Measurements from ENCODE around the gene RUSC2. TPM values are rescaled to one million over a fixed set of nuclear protein-coding genes. Genes with fewer than 3 reads are reported as not detected.

The RUSC2 gene
- total and polyA plus RNA-seq, 2 donors (not counting 1 experiment from before 2014, with no cell fraction given), result 0.27 to 0.76 TPM

DNA sequence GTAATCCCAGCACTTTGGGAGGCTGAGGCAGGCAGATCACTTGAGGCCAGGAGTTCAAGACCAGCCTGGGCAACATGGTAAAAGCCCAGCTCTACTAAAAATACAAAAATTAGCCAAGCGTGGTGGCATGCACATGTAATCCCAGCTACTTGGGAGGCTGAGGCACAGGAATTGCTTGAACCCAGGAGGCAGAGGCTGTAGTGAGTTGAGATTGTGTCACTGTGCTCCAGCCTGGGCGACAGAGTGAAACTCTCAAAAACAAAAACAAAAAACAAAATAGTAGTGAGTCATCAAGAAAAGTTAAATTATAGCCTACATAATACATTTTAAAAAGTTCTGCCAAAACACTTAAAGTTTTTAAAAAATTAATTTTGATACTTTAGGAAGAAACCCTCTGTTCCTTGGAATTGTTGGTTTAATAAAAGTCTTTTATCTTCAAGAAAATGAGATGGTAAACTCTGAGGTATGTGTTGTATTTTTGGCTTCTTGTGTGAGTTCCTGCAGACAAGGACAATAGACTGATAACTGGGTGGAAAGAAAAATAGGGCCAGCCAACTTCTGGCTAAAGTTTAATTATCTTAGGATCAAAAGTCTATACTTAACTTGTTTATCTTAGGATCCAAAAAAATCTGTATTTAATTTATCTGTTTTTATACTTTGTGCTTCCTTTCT, 9.3 kb downstream of the RUSC2 start:
- Histone ChIP-seq H2AFZ (ENCODE audit: insufficient read depth, low read depth, low read length, poor library complexity, severe bottlenecking) (no peak overlapping the region), H3K4me2 (replicated peaks; ENCODE audit: low read depth, low read length, poor library complexity, severe bottlenecking) (no peak overlapping the region), H3K9me3 (ENCODE audit: control extremely low read depth in 1 of 3, control insufficient read depth in 2 of 3, insufficient read depth in 1 of 3, low read length in 2 of 3) (peaks cover 0 to 2% (median 0%) of the 10 kb centered on the region in 3 donors), H3K79me2 (ENCODE audit: control insufficient read depth, insufficient read depth, low read length) (no peaks in the 10 kb centered on the region), H3K4me1 (ENCODE audit: control insufficient read depth in 2 of 2, insufficient read depth in 2 of 2, low read length in 2 of 2) (no peaks in the 10 kb centered on the region), H3K4me3 (ENCODE audit: control extremely low read depth in 1 of 5, extremely low read depth in 1 of 5, insufficient read depth in 1 of 5, low read depth in 2 of 5, low read length in 4 of 5) (no peak overlapping the region), H3K36me3 (replicated peaks in 1 of 2; ENCODE audit: control extremely low read depth in 1 of 2, control insufficient read depth in 1 of 2, extremely low read depth in 1 of 2, insufficient read depth in 2 of 2, low read length in 1 of 2) (no peaks in the 10 kb centered on the region), H3K27me3 (replicated peaks in 1 of 4; ENCODE audit: control extremely low read depth in 1 of 4, control insufficient read depth in 3 of 4, insufficient read depth in 4 of 4, low read length in 3 of 4) (peaks cover 0 to 4% (median 0%) of the 10 kb centered on the region in 4 experiments), H3K27ac (ENCODE audit: low read length in 2 of 2) (no peak overlapping the region), H4K20me1 (ENCODE audit: control insufficient read depth, insufficient read depth, low read length, poor library complexity, severe bottlenecking) (no peaks in the 10 kb centered on the region), H3K9ac (ENCODE audit: low read length) (no peak overlapping the region)
- WGBS (ENCODE audit: insufficient coverage), result 100% methylated on average over 1 of the region's 2 CpGs
- peaks cover 2% of the 10 kb centered on the region for H3K4me1 Mint-ChIP-seq
- no peaks in the 10 kb centered on the region for H3K9me3 Mint-ChIP-seq (ENCODE audit: insufficient read depth)
- ChIA-PET POLR2A (no interaction called here), CTCF (no interaction called here)
- TF ChIP-seq, protein P1, sequence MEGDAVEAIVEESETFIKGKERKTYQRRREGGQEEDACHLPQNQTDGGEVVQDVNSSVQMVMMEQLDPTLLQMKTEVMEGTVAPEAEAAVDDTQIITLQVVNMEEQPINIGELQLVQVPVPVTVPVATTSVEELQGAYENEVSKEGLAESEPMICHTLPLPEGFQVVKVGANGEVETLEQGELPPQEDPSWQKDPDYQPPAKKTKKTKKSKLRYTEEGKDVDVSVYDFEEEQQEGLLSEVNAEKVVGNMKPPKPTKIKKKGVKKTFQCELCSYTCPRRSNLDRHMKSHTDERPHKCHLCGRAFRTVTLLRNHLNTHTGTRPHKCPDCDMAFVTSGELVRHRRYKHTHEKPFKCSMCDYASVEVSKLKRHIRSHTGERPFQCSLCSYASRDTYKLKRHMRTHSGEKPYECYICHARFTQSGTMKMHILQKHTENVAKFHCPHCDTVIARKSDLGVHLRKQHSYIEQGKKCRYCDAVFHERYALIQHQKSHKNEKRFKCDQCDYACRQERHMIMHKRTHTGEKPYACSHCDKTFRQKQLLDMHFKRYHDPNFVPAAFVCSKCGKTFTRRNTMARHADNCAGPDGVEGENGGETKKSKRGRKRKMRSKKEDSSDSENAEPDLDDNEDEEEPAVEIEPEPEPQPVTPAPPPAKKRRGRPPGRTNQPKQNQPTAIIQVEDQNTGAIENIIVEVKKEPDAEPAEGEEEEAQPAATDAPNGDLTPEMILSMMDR (IDR thresholded peaks at IDR 0.05), result no peak
- no peak for TF ChIP-seq EZH2 (IDR thresholded peaks at IDR 0.05; ENCODE audit: borderline replicate concordance, insufficient read depth, low read depth, low read length, poor library complexity, severe bottlenecking)
- ATAC-seq (ENCODE audit: low read depth) (no peak), DNase-seq (no peak)
- H3K27me3 Mint-ChIP-seq, result peaks cover 18% of the 10 kb centered on the region
- intact Hi-C loops (cut with micrococcal nuclease), result no loop called here
- no peak overlapping the region for H3K27ac Mint-ChIP-seq
- no peak overlapping the region for H3K4me3 Mint-ChIP-seq

DNA sequence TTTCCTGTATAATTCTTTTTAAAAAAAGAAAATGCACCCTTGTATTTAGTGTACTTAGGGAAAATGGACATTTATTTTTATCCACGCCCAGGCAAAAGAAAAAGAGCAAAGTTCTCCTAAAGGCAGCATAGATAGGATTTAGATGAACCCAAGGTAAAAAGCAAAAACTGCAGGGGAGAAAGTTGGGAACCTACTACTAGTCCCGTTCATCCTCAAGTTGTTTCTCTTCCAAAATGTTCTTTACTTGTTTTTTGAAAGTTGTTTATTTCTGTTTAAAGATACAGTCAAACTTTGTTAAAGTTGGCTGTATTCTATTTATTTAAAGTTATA, 9.8 kb downstream of the RUSC2 start:
- intact Hi-C loops (cut with micrococcal nuclease), result no loop called here
- no peak for DNase-seq
- no peaks in the 10 kb centered on the region for H4K20me1 ChIP-seq (ENCODE audit: control insufficient read depth, insufficient read depth, low read length, poor library complexity, severe bottlenecking)
- H3K9ac ChIP-seq (ENCODE audit: low read length), result no peak overlapping the region
- ChIA-PET CTCF (no interaction called here), POLR2A (no interaction called here)
- peaks cover 0 to 2% (median 0%) of the 10 kb centered on the region in 3 donors for H3K9me3 ChIP-seq (ENCODE audit: control extremely low read depth in 1 of 3, control insufficient read depth in 2 of 3, insufficient read depth in 1 of 3, low read length in 2 of 3)
- H3K27ac ChIP-seq (ENCODE audit: low read length in 2 of 2), result no peak overlapping the region
- no peaks in the 10 kb centered on the region for H3K36me3 ChIP-seq (replicated peaks in 1 of 2; ENCODE audit: control extremely low read depth in 1 of 2, control insufficient read depth in 1 of 2, extremely low read depth in 1 of 2, insufficient read depth in 2 of 2, low read length in 1 of 2)
- peaks cover 18% of the 10 kb centered on the region for H3K27me3 Mint-ChIP-seq
- no peaks in the 10 kb centered on the region for H3K4me1 ChIP-seq (ENCODE audit: control insufficient read depth in 2 of 2, insufficient read depth in 2 of 2, low read length in 2 of 2)
- H3K27me3 ChIP-seq (replicated peaks in 1 of 4; ENCODE audit: control extremely low read depth in 1 of 4, control insufficient read depth in 3 of 4, insufficient read depth in 4 of 4, low read length in 3 of 4), result peaks cover 0 to 4% (median 0%) of the 10 kb centered on the region in 4 experiments
- WGBS (ENCODE audit: insufficient coverage), result 71% methylated on average over 1 of the region's 2 CpGs
- H3K4me2 ChIP-seq (replicated peaks; ENCODE audit: low read depth, low read length, poor library complexity, severe bottlenecking), result no peak overlapping the region
- TF ChIP-seq, protein P1 (IDR thresholded peaks at IDR 0.05), result no peak
- no peak for TF ChIP-seq EZH2 (IDR thresholded peaks at IDR 0.05; ENCODE audit: borderline replicate concordance, insufficient read depth, low read depth, low read length, poor library complexity, severe bottlenecking)
- H3K4me3 Mint-ChIP-seq, result no peak overlapping the region
- no peak overlapping the region for H3K27ac Mint-ChIP-seq
- H3K9me3 Mint-ChIP-seq (ENCODE audit: insufficient read depth), result no peaks in the 10 kb centered on the region
- no peak overlapping the region for H3K4me3 ChIP-seq (ENCODE audit: control extremely low read depth in 1 of 5, extremely low read depth in 1 of 5, insufficient read depth in 1 of 5, low read depth in 2 of 5, low read length in 4 of 5)
- H3K79me2 ChIP-seq (ENCODE audit: control insufficient read depth, insufficient read depth, low read length), result no peaks in the 10 kb centered on the region
- no peak overlapping the region for H2AFZ ChIP-seq (ENCODE audit: insufficient read depth, low read depth, low read length, poor library complexity, severe bottlenecking)
- peaks cover 2% of the 10 kb centered on the region for H3K4me1 Mint-ChIP-seq
- no peak for ATAC-seq (ENCODE audit: low read depth)

All from B cell (primary cell).